OCI-M2 (cell line): ENCODE measurements around the gene ABLIM1.
"Not testable (repeated sequence)": the region's sequence is repeated elsewhere in the genome, so short reads cannot be mapped to it uniquely, and the experiment has no call there.

ENCODE experiments used
- DNase-seq: peaks from one replicate; lab custom pipeline; 2025; ENCODE audit not compliant: unreplicated experiment; lab: John Stamatoyannopoulos, UW

ABLIM1 gene

DNA sequence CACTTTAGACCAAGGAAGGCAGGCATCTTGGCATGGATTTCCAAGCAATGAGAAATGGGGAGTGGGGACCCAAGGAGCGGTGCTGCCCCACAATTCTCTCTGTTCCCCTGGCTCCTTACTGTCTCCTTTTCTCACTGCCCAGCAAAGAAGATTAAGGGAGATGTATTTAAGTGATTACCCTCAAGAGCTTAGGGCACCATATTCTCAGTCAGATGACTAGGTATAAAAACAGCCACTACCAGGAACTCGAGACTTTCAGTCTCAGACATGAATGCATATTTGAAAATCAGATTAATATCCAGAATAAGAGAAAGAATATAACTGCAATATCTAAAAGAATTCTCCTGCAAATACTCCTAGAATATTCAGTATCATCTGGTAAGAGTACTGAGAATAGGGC is at the start of gene ABLIM1:
TSS of gene ABLIM1 (minus strand) at position 101 of the 400 bp plus-strand sequence. CDS start at position 26, 75 bp downstream.
- DNase-seq = no peak

DNA sequence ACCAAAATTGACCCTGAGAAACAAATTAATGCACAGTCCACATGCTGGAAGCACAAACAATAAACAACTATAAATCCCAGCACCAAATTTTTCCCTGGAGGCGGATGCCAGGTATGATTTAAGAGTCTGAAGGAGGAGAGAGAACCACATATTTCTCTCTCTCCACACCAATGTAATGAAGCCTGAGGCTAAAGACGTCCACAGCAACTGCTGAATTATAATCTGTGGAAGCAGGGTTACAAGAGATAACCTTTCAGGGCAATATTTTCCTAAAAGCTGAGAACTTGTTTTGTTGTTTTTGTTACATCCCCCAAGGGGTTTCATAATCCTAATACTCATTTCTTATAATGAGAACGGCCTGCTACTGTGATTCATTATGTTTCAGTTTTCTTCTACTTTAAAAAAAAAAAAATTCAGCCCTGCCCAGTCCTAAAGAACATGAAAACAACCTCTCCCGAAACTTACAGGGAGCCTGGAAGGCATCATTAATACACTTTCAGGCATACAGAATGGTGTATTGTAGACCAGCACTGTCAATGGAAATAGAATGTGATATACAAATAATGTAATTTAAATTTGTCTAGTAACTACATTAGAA is 48.5 kb upstream of the ABLIM1 start:
- no peak for DNase-seq

DNA sequence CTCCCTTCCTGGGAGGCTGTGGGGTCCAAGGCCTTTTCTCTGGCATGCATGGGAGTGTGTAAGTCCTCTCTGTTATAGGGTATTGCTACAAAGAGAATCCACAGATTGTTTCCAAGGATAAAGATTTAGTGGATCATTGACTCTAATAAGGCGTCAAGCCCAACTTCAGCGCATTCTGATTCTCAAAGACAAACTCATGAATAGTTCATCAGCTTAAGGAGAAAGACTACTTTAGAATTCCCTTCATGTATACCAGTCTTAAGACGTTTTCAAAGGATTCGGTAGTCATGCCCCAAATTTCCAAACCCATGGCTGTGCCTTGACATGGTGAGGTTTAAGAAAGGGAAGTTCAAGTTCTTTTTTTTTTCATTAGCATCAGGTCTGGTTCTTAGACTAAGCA is 46.6 kb upstream of the ABLIM1 start:
- DNase-seq = no peak

DNA sequence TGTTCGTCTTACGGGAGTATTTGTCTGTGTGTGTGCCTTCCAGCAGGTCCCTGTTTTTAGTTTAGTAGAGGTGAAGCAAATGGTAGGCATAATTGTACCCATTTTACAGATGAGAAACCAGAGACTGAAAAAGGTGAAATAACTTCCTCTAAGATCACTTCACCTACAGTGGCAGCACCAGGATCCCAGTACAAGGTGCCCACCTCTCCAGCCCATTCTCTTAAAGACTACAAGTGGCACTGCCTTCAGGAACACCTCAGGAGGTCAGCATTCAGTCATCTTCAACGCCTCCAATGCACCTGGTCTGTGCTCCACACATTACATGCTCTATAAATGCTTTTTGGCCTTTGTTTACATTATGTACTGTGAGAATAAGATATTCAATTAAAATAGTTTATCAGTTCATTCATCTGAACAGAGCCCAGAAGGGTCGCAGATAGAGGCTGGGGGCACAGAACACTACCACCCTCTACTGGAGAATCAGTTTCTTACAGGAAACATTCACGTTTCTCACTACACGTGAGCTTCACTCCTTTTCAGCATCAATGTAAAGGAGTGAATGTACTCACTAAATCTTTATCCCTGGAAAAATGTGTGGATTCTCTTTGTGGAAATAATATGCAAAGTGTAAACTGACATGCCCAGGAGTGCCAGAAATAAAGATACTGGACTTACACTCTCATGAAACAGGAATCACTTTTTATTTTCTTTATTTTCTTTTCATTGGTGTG is 45.5 kb upstream of the ABLIM1 start:
- no peak for DNase-seq

DNA sequence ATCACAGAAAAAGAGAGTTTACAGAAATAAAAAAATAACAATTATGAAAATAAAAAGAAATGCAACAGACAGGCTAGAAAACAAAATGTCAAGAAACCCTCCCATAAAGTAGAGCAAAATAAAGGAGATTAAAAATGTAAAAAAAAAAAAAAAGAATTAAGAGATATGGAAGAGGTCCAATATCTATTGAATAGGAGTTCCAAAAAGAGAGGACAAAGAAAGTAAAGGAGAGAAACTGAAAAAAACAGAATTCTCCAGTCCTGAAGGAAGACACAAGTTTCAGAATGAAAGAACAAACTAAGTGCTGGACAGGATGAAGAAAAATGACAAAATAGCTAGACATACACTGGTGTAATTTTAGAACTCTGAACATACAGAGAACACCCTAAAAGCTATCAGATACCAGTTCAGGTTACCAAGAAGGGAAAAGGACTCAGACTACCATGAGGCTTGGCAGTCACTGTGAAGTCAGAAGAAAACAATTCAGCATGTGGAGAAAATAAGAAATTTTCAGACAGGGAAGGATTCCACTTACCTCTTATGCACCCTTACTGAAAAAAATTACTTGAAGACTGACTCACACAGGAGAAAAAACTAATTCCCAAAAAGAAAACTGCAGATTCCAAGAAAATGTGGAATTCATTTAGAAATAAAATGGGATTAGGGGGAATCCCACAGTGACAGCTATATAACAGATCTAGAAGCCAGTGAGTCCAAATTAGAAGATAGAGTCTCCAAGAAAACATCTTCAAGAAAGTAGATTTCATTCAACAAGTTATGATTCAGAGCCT is 40.4 kb upstream of the ABLIM1 start:
- DNase-seq = no peak

DNA sequence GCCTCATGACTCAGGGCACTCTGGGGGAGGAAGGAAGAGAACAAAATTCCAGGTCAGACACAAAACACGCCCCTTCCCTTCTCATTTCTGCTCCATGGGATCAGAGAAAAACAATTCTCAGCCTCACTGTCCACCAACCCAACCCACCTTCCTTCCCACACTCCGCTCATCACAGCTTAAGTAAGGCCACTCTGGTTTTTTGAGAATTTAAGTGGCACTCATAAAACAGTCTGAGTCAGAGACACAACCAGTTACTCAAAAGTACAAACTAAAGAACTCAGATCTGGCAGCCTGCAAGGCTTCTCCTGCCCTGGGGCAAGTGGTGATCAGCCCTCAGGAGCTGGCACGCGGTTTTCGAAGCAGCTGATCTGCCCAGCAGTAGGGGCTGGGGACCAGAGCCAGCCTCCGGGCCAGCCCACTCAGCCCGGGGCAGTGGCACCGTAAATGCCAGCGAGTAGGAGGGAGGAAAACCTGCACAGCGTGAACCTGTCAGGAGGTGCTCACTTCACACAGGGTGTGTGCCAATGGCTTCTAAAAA is 39.1 kb upstream of the ABLIM1 start:
- DNase-seq = no peak

DNA sequence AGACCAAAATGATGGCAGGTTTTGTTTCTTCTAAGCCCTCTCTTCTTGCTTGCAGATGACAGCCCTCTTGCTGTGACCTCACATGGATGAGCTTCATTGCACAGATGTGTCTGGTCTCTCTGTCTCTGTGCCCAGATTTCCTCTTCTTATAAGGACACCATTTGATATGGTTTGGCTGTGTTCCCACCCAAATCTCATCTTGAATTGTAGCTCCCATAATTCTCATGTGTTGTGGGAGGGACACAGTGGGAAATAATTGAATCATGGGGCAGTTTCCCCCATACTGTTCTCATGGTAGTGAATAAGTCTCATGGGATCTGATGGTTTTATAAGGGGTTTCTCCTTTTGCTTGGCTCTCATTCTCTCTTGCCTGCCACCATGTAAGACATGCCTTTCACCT is 38.2 kb upstream of the ABLIM1 start:
- DNase-seq = not testable (repeated sequence)

DNA sequence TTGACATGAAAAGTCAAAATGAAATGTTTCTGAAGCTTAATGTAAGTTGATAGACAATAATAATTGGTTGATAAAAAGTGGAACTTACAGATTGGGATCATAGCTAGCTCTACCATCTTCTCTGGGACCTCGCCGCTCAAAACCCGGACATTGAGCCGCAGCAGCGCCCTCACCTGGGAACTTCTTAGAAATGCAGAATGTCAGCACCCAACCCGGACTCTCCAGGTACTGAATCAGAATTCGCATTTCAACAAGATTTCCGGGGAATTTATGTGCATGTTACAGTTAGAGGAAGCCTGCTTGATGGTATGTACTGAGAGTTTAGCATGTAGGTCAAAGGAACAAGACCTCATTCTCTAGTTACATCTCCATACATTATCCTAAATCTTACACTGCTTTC is 36.7 kb upstream of the ABLIM1 start:
- no peak for DNase-seq

DNA sequence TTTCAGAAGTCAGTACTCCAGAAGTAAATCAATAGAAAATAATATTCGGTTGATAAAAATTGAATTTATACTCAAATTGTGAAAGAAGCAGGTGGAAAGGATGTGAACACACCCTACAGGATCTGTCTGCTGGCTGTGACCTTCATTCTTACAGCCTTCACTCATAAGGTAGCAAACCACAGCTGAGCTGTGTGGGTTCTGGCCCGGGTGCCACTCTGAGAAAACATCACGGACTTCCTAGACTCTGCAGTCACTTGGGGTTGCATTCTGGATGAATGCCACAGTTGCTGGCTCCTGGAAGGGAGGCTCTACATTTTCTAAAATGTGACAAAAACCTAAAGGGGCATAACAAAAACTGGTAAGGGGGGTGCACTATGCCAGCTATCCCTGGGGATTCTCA is 36.0 kb upstream of the ABLIM1 start:
- DNase-seq = no peak

DNA sequence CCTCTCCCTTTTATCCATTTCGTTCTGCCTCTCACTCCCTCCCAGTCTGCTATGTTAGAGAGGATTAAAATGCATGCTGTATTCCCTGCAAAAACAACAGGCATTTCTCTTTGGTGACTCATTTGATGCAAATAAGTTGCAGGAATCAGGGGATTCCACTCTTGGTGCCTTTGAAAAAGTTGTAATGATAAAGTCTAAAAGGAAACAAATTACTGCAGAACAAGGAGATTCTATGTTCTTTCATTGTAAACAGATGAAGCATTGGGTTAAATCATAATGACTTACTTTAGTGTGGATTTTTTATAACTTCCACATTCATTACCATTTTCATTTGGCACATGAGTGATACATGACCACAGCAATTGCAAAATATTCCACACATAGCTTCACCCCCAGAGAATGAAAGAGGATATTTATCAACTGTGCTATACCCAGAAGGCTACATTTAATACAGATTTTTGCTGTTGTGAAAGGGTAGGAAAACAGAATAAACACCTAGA is 33.4 kb upstream of the ABLIM1 start:
- DNase-seq = no peak

DNA sequence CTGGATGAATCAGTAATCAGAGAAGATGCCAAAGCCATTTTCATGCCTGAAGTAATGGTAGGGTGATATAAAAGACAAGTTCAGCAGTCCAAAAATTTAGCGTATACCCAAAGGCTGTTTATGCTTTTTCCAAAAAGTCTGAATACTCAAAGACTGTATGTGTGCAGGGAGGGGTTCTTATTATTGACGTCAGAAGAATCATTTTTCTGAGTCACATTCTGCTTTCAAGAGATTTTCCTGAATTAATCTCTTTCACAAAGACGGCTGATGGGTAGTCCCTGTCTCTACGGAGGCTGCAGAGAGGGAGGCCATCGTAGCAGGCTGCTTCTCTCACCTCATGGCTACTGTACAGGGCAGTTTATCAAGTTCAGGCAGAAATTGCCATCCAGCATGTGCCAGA is 30.7 kb upstream of the ABLIM1 start:
- no peak for DNase-seq

DNA sequence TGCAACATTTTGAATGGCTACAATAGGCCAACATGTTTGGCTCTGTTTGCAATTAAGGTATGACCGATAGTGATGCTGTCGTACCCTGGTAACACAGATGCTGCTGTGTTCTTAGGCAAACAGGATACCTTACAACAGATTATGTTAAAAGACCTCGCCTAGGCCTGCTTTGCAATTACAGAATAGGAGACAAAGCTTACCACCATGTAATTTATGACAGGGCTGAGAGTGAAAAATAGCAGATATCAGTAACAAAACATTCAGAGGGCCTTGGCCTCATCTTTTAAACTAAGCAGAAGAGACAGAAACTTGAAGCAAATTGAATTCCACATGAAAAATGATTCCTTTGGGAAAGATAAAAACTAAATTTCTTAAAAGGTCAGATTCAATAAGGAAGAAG is 29.4 kb upstream of the ABLIM1 start:
- DNase-seq = no peak

DNA sequence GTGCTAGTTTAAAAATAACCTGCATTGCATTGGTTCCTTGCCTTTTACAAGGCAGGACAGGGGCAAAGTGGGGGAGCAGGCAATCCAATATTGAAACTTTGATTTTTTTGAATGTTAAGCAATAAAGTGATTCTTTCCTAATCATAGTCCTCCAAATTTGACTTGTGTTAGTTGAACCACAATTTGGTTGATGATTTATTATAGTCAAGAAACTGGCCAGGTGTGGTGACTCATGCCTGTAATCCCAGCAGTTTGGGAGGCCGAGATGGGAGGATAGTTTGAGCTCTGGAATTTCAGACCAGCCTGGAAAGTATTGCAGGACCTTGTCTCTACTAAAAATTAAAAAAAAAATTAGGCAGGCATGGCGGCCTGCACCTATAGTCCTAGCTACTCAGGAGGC is 27.9 kb upstream of the ABLIM1 start:
- no peak for DNase-seq

DNA sequence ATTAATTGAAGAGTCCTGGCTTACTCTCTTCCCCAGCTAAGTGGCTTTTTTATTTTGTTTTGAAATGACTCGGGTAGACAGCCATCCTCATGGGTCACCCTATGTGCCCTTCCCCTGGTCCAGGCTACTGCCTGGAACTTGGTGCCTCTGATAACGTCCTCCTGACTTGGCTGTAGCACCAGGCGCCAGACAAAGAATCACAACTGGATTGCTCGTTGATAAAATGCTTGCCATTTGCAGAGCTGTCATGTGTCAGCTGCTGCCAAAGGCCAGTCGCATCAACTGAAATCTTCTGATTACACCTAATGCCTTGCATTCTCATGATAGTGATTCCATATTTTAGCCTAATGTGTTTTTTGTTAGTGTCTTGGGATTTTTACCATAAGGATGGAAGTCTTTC is 27.4 kb upstream of the ABLIM1 start:
- DNase-seq = no peak

DNA sequence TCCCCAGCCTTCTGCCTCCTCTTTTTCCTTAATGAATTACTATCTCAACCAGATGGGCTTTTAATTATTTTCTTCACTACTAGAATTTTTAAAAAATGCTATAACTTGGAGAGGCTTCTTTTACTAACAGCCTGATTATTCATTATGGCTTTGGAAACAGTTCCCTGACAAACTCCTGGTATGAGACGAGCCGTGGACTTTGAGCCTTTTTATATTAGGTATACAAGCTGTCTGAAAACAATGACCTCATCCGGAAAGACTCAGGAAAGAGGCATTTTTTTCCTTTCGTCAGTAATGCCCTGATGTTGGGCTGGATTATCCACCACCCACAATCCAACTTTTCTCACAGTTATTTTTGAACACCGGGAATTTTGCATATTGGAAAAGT is 26.7 kb upstream of the ABLIM1 start:
- DNase-seq = no peak

DNA sequence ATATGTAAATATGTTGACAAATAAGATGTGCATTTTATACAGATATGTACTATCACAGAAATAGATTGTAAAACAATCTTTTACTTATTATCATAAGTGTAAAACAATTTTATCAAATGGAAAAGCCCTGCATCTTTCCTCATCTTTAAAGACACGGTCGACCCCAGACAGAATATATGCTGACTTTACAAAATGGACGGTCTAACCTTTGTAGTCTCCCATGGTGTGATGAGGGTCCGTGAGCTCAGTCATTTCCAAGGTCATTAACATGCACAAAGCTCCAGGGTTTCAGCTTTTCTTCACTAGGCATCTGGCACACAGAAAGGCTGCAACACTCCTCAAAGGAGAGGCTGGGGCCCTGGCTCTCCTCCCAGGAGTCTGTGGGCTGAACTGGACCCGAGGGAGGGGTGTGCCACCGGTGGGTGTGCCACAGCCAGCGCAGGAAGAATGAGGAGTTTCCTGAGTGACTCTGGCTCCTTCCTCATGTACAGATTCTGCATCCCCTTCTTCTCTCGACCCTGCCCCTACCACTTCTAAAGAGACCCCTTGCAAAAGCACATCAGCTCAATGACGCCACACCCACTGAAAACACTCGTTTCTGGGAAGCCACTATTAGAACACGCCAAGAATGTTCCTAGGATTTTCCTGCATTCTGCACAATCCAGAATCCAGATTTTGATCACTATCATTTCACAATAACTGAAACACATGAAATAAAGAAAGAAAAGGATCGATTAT is 26.2 kb upstream of the ABLIM1 start:
- DNase-seq = no peak

DNA sequence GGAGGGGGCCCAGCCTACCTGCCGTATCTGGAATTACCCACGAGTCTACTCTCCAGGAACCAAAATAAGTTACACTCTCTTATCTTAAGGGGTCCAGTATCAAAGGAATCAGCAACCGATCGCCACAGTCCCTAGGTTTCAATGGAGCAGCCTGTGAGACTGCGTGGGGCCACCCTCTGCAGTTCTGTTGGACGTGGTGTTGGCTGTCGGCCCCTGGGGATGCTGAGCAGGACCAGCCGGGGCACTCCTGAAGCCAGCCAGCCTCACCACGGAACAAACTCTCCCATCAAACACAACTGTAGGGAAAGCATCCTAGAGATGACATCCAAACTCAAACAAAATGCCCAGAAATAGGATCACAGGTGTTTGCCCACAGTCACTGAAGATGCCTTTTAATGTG is 25.5 kb upstream of the ABLIM1 start:
- DNase-seq = no peak

DNA sequence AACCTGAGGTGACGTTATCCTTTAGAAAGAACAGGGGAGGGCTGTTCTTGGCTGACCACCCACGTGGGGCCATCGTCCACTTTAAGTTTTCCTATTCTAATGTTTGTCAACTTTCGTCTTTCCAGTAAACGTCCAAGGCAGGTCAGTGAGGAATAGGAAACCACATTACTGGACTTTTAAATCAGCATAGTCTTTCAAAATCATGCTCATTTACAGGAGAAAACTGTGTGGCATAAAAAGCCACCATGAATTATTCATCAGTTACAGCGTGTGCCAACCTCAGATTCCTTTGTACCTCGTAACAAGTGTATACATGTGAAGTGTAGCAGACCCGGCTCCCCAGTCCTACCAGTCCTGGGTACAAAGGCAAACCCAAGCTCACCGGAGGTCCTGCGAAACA is 25.1 kb upstream of the ABLIM1 start:
- no peak for DNase-seq

DNA sequence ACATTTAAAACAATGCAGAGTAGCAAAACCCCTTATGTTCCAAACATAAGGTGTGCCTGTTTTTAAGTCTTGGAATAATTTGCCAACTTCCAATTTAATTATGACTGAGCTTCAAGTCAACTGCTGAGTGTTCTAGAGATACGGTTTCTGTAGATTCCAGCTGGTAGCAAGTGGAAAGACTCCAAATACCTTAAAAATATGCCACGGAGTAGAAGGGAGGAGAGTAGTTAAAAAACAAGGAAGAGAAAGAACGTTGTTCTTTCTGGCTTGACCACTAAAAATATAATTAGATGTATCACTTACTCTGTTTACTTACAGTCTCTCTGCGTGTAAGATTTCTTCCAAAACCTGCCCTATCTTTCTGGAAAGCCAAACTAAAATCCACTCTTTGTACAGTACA is 24.5 kb upstream of the ABLIM1 start:
- no peak for DNase-seq

DNA sequence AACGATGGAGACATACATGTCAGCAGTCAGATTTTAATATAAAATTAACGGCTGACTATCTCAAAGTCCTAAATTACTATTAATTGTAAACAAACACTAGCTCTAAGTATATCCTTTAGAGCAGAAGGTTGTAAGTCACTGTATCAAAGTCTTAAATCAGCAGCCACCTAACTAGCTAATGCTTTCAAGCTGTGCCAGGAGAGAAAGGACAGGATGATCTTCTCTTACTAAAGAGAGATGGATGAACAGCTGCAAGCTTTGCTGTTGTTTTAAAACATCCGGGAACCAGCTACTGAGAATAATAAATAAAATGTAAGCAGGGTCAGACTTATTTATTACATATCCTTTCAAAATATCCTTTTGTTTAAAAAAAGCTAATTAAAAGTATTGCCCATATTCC is 24.0 kb upstream of the ABLIM1 start:
- no peak for DNase-seq

DNA sequence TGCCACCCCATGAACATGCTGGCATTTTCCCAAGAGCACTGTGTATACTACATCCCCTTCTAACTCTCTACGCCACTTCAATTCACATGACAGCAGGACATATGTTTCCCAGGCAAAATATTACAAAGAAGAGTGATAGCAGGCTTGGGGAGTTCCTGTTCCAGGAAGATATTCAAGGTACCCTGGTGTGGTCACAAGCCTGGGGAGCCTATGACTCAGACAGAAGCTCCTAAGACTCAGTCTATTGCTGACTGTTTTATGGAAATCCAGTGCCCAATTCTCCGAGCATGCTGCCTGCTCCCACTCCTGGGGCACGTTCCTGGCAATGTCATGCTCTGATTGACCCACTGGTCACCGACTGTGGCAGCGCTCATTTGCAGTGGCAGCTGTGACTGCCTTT is 23.5 kb upstream of the ABLIM1 start:
- no peak for DNase-seq
